Osteoblast (primary cell): ENCODE results near the gene C19orf85. TPM values are rescaled to one million over a fixed set of nuclear protein-coding genes. Genes with fewer than 3 reads are reported as not detected.

ENCODE experiments used
- DNase-seq: peaks from one replicate; pipeline ENCODE4 v3.0.0; 2011; ENCODE audit warnings: low spot score, mixed read lengths; ENCODE audit not compliant: insufficient read length; ENCODE audit errors: missing footprints
- H2AFZ ChIP-seq: 2 replicates; pipeline ENCODE4 v1.6.0; 2011; ENCODE audit warnings: mild to moderate bottlenecking, low read length
- H3K27ac ChIP-seq: 2 replicates; pipeline ENCODE4 v1.5.1; 2011; ENCODE audit warnings: mild to moderate bottlenecking, low read depth, low read length, moderate library complexity
- H3K27me3 ChIP-seq: 2 replicates; pipeline ENCODE4 v1.6.0; 2012; ENCODE audit warnings: mild to moderate bottlenecking, control low read depth, inconsistent platforms, low read length, moderate library complexity; ENCODE audit not compliant: insufficient read depth
- H3K36me3 ChIP-seq: 2 replicates; pipeline ENCODE4 v1.5.1; 2011; ENCODE audit warnings: mild to moderate bottlenecking, low read length, control low read depth, moderate library complexity; ENCODE audit not compliant: insufficient read depth
- H3K4me1 ChIP-seq: 2 replicates; pipeline ENCODE4 v1.5.1; 2011; ENCODE audit warnings: mild to moderate bottlenecking, low read length, control low read depth, moderate library complexity; ENCODE audit not compliant: insufficient read depth
- H3K4me2 ChIP-seq: 2 replicates; pipeline ENCODE4 v1.6.0; 2011; ENCODE audit warnings: mild to moderate bottlenecking, low read length; ENCODE audit not compliant: insufficient read depth
- H3K4me3 ChIP-seq: fragments of 200-600 bp; sonication (generic); 3 replicates; pipeline ENCODE4 v1.5.1; 2012; ENCODE audit warnings: mild to moderate bottlenecking, low read length, inconsistent platforms; ENCODE audit not compliant: insufficient read depth
- H3K79me2 ChIP-seq: 2 replicates; pipeline ENCODE4 v1.6.0; 2012; ENCODE audit warnings: mild to moderate bottlenecking, low read length, control low read depth, inconsistent platforms; ENCODE audit not compliant: insufficient read depth
- H3K9me3 ChIP-seq: 2 replicates; pipeline ENCODE4 v1.5.1; 2011; ENCODE audit warnings: low read depth, low read length, control low read depth
- H4K20me1 ChIP-seq: 2 replicates; pipeline ENCODE4 v1.6.0; 2012; ENCODE audit warnings: mild to moderate bottlenecking, low read length, control low read depth; ENCODE audit not compliant: insufficient read depth
- total RNA-seq: library from RNA; depleted of rRNA; stranded (reverse); fragments of >200 nt; gene quantifications from 2 replicates; pipeline ENCODE4 v1.2.3, GENCODE V29; 2012
- TF ChIP-seq, protein P1 (sequence below): IDR thresholded peaks from 2 replicates; pipeline ENCODE4 v1.5.1; 2011; ENCODE audit warnings: mild to moderate bottlenecking, low read depth, low read length, moderate library complexity; ENCODE audit errors: extremely low read depth

C19orf85 gene
- total RNA-seq, 1 donor: not detected

GRCh38 chr19:55419624-55420236 lies 44.8 kb downstream of the C19orf85 start:
- no peaks in the 10 kb centered on the region for H4K20me1 ChIP-seq
- no peak overlapping the region for H3K4me2 ChIP-seq
- H3K36me3 ChIP-seq: no peaks in the 10 kb centered on the region
- H3K4me3 ChIP-seq: no peak overlapping the region
- H3K4me1 ChIP-seq: no peaks in the 10 kb centered on the region
- DNase-seq: no peak
- H3K9me3 ChIP-seq: no peaks in the 10 kb centered on the region
- H3K27me3 ChIP-seq: peaks cover 7% of the 10 kb centered on the region
- TF ChIP-seq, protein P1, sequence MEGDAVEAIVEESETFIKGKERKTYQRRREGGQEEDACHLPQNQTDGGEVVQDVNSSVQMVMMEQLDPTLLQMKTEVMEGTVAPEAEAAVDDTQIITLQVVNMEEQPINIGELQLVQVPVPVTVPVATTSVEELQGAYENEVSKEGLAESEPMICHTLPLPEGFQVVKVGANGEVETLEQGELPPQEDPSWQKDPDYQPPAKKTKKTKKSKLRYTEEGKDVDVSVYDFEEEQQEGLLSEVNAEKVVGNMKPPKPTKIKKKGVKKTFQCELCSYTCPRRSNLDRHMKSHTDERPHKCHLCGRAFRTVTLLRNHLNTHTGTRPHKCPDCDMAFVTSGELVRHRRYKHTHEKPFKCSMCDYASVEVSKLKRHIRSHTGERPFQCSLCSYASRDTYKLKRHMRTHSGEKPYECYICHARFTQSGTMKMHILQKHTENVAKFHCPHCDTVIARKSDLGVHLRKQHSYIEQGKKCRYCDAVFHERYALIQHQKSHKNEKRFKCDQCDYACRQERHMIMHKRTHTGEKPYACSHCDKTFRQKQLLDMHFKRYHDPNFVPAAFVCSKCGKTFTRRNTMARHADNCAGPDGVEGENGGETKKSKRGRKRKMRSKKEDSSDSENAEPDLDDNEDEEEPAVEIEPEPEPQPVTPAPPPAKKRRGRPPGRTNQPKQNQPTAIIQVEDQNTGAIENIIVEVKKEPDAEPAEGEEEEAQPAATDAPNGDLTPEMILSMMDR: no peak
- no peaks in the 10 kb centered on the region for H3K79me2 ChIP-seq
- H3K27ac ChIP-seq: no peak overlapping the region
- H2AFZ ChIP-seq: no peak overlapping the region

DNA sequence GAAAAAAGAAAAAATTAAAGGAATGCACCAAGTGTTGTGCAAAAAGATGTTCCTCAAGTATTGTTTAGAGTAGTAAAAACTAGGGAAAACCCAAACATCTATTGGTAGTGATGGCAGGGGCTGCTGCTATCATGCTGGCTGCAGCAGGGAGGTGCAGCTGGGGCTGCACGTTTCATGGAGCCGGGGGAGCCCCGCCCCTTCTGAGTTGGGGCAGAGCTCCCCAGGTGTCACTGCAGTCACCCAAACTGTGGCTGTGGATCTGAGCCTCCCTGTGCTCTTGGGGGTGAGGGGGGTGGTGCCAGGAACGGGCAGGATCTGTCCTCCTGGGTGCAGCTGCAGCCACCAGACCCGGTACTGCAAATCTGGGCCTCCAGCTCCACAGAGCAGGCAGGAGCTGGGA lies 45.4 kb downstream of the C19orf85 start:
- no peak overlapping the region for H3K4me3 ChIP-seq
- H3K9me3 ChIP-seq: no peaks in the 10 kb centered on the region
- H3K27ac ChIP-seq: no peak overlapping the region
- peaks cover 3% of the 10 kb centered on the region for H3K27me3 ChIP-seq
- H3K4me2 ChIP-seq: no peak overlapping the region
- no peak overlapping the region for H2AFZ ChIP-seq
- H3K4me1 ChIP-seq: no peaks in the 10 kb centered on the region
- no peaks in the 10 kb centered on the region for H3K79me2 ChIP-seq
- H4K20me1 ChIP-seq: no peaks in the 10 kb centered on the region
- no peak for DNase-seq
- H3K36me3 ChIP-seq: no peaks in the 10 kb centered on the region
- TF ChIP-seq, protein P1: no peak

GRCh38 chr19:55418185-55418584 lies 46.4 kb downstream of the C19orf85 start:
- H3K27ac ChIP-seq: no peak overlapping the region
- TF ChIP-seq, protein P1: peak; percentile 91
- no peaks in the 10 kb centered on the region for H3K79me2 ChIP-seq
- H3K4me2 ChIP-seq: no peak overlapping the region
- H3K36me3 ChIP-seq: no peaks in the 10 kb centered on the region
- peak; percentile 96 for DNase-seq
- H3K4me3 ChIP-seq: no peak overlapping the region
- H2AFZ ChIP-seq: no peak overlapping the region
- peaks cover 3% of the 10 kb centered on the region for H3K27me3 ChIP-seq
- H3K4me1 ChIP-seq: no peaks in the 10 kb centered on the region
- no peaks in the 10 kb centered on the region for H4K20me1 ChIP-seq
- no peaks in the 10 kb centered on the region for H3K9me3 ChIP-seq

Other genes with a start within 250 kb of the C19orf85 start
- gene TMEM86B, start 236.0 kb downstream of the C19orf85 start, total RNA-seq: 1.5 and 2.5 TPM in 2 replicates
- 27.1 and 32.6 TPM in 2 replicates for gene PPP6R1, start 205.7 kb downstream of the C19orf85 start, total RNA-seq
- gene HSPBP1, start 184.6 kb downstream of the C19orf85 start, total RNA-seq: 20.6 and 26.4 TPM in 2 replicates
- 1.8 and 4.0 TPM in 2 replicates for gene BRSK1, start 180.8 kb downstream of the C19orf85 start, total RNA-seq
- gene TMEM150B, start 139.4 kb downstream of the C19orf85 start, total RNA-seq: under 0.01 and 0.29 TPM in 2 replicates
- 9.7 and 10.9 TPM in 2 replicates for gene KMT5C, start 124.9 kb downstream of the C19orf85 start, total RNA-seq
- not detected in 2 replicates for gene COX6B2, start 110.0 kb downstream of the C19orf85 start, total RNA-seq
- not detected in 2 replicates for gene GARIN5B, start 101.5 kb downstream of the C19orf85 start, total RNA-seq
- 0.36 and 1.2 TPM in 2 replicates for gene IL11, start 94.3 kb downstream of the C19orf85 start, total RNA-seq
- not detected in 2 replicates for gene TMEM190, start 87.9 kb downstream of the C19orf85 start, total RNA-seq
- gene TMEM238, start 80.5 kb downstream of the C19orf85 start, total RNA-seq: 0.29 TPM in 1 of 2 replicates, not detected in the other
- gene RPL28, start 78.8 kb downstream of the C19orf85 start, total RNA-seq: 223 and 310 TPM in 2 replicates
- 37.3 and 66.9 TPM in 2 replicates for gene UBE2S, start 57.0 kb downstream of the C19orf85 start, total RNA-seq
- not detected in 2 replicates for gene SHISA7, start 21.5 kb downstream of the C19orf85 start, total RNA-seq
- 55.4 and 65.1 TPM in 2 replicates for gene ISOC2, start 3.1 kb downstream of the C19orf85 start, total RNA-seq
- 1.5 and 2.9 TPM in 2 replicates for gene ZNF628, start 11.9 kb upstream of the C19orf85 start, total RNA-seq
- 8.3 and 11.2 TPM in 2 replicates for gene NAT14, start 20.4 kb upstream of the C19orf85 start, total RNA-seq
- 22.7 and 77.4 TPM in 2 replicates for gene SSC5D, start 23.7 kb upstream of the C19orf85 start, total RNA-seq
- not detected in 2 replicates for gene SBK2, start 72.4 kb upstream of the C19orf85 start, total RNA-seq
- not detected in 2 replicates for gene SBK3, start 80.8 kb upstream of the C19orf85 start, total RNA-seq
- gene ZNF579, start 116.1 kb upstream of the C19orf85 start, total RNA-seq: 6.9 and 7.4 TPM in 2 replicates
- 2.9 and 3.6 TPM in 2 replicates for gene FIZ1, start 134.8 kb upstream of the C19orf85 start, total RNA-seq
- gene ZNF524, start 135.5 kb upstream of the C19orf85 start, total RNA-seq: 11.2 TPM in 2 replicates
- 1.4 and 1.5 TPM in 2 replicates for gene ZNF865, start 140.9 kb upstream of the C19orf85 start, total RNA-seq
- 6.5 and 8.7 TPM in 2 replicates for gene ZNF784, start 159.8 kb upstream of the C19orf85 start, total RNA-seq
- gene ZNF580, start 176.3 kb upstream of the C19orf85 start, total RNA-seq: 6.5 and 8.3 TPM in 2 replicates
- 25.7 and 28.6 TPM in 2 replicates for gene ZNF581, start 178.9 kb upstream of the C19orf85 start, total RNA-seq
- gene CCDC106, start 183.5 kb upstream of the C19orf85 start, total RNA-seq: 10.5 and 13.3 TPM in 2 replicates
- 64.5 and 70.2 TPM in 2 replicates for gene U2AF2, start 190.3 kb upstream of the C19orf85 start, total RNA-seq
- 25.0 and 31.5 TPM in 2 replicates for gene EPN1, start 210.5 kb upstream of the C19orf85 start, total RNA-seq